IMR-90 (cell line): Measurements from ENCODE around the gene NPEPL1. TPM values are rescaled to one million over a fixed set of nuclear protein-coding genes. Genes with fewer than 3 reads are reported as not detected.

Experiments used
- ATAC-seq: fragments of 200-7000 bp; cut with Tn5 transposase; 2 replicates; pipeline ENCODE4 v1.9.1; 2020; ENCODE audit warnings: low read depth, mild to moderate bottlenecking, moderate library complexity
- BruUV-seq: library from RNA; stranded (reverse); fragments of 400-500 nt; replicated peaks from 2 replicates; lab custom pipeline; 2021; lab: Mats Ljungman, UMichigan
- CTCF ChIA-PET: fragments of 300-600 bp; formaldehyde crosslinking; extraction: SDS; loops from one replicate; lab custom pipeline; 2021; ENCODE audit warnings: antibody characterized with exemption; lab: Yijun Ruan, JAX
- POLR2A ChIA-PET: fragments of 300-600 bp; sonication (Branson Sonifier 250); formaldehyde crosslinking; loops from one replicate; lab custom pipeline; 2022; ENCODE audit warnings: antibody characterized with exemption; ENCODE audit not compliant: unreplicated experiment; lab: Charles Lee
- DNase-seq: peaks from one replicate; pipeline ENCODE4 v3.0.0; 2013
- H2AFZ ChIP-seq: replicated peaks from 2 replicates; pipeline ENCODE3; 2013; ENCODE audit warnings: low read length, mild to moderate bottlenecking; ENCODE audit not compliant: poor library complexity
- H2AK5ac ChIP-seq: 2 replicates; pipeline ENCODE4 v1.6.1; 2013; ENCODE audit warnings: low read depth, low read length, inconsistent platforms
- H2AK9ac ChIP-seq: replicated peaks from 2 replicates; pipeline ENCODE3; 2013; ENCODE audit warnings: mild to moderate bottlenecking, low read depth, low read length, moderate library complexity; ENCODE audit not compliant: poor library complexity
- H2BK120ac ChIP-seq: 2 replicates; pipeline ENCODE4 v1.6.1; 2013; ENCODE audit warnings: low read depth, low read length, inconsistent platforms
- H2BK15ac ChIP-seq: 3 replicates; pipeline ENCODE4 v1.6.1; 2013; ENCODE audit warnings: low read depth, low read length, inconsistent platforms
- H2BK20ac ChIP-seq: 2 replicates; pipeline ENCODE4 v1.6.1; 2013; ENCODE audit warnings: low read depth, mild to moderate bottlenecking, inconsistent platforms, low read length, moderate library complexity
- H2BK5ac ChIP-seq: 2 replicates; pipeline ENCODE4 v1.6.1; 2013; ENCODE audit warnings: mild to moderate bottlenecking, low read depth, low read length, inconsistent platforms; ENCODE audit not compliant: poor library complexity, severe bottlenecking
- H3K14ac ChIP-seq: replicated peaks from 2 replicates; pipeline ENCODE4 v1.6.1; 2013; ENCODE audit warnings: low read depth, low read length, inconsistent platforms
- H3K18ac ChIP-seq: 2 replicates; pipeline ENCODE4 v1.6.1; 2013; ENCODE audit warnings: low read depth, low read length, control low read depth
- H3K23ac ChIP-seq: 2 replicates; pipeline ENCODE4 v1.6.1; 2013; ENCODE audit warnings: low read depth, low read length, inconsistent platforms
- H3K27ac ChIP-seq: 2 replicates; pipeline ENCODE4 v1.5.1; 2013; ENCODE audit warnings: mild to moderate bottlenecking, control low read depth, low read length; ENCODE audit not compliant: insufficient read depth
- H3K27me3 ChIP-seq: 2 replicates; pipeline ENCODE4 v1.6.1; 2013; ENCODE audit warnings: low read length; ENCODE audit not compliant: control insufficient read depth, insufficient read depth
- H3K36me3 ChIP-seq: 2 replicates; pipeline ENCODE4 v1.6.1; 2013; ENCODE audit warnings: low read length, mixed read lengths; ENCODE audit not compliant: control insufficient read depth, insufficient read depth
- H3K4ac ChIP-seq: 2 replicates; pipeline ENCODE4 v1.6.1; 2013; ENCODE audit warnings: low read depth, low read length, inconsistent platforms
- H3K4me1 ChIP-seq: 2 replicates; pipeline ENCODE4 v1.6.1; 2013; ENCODE audit warnings: low read length, mixed read lengths; ENCODE audit not compliant: control insufficient read depth, insufficient read depth
- H3K4me2 ChIP-seq: 2 replicates; pipeline ENCODE4 v1.6.1; 2013; ENCODE audit warnings: low read depth, mild to moderate bottlenecking, control low read depth, low read length, moderate library complexity
- H3K4me3 ChIP-seq: 2 replicates; pipeline ENCODE4 v1.5.1; 2013; ENCODE audit warnings: low read depth, mild to moderate bottlenecking, control low read depth, low read length, moderate library complexity; ENCODE audit not compliant: insufficient read depth
- H3K56ac ChIP-seq: 2 replicates; pipeline ENCODE4 v1.6.1; 2013; ENCODE audit warnings: low read length, inconsistent platforms; ENCODE audit not compliant: insufficient read depth; ENCODE audit errors: extremely low read depth
- H3K79me1 ChIP-seq, 2 experiments: 2 replicates each; pipeline ENCODE4 v1.6.1; 2013; ENCODE audit warnings: low read length in 2 of 2, inconsistent platforms in 1 of 2, low read depth in 1 of 2
- H3K9ac ChIP-seq: 2 replicates; pipeline ENCODE4 v1.6.1; 2013; ENCODE audit warnings: low read depth, low read length, control low read depth
- H3K9me1 ChIP-seq: 2 replicates; pipeline ENCODE4 v1.6.1; 2013; ENCODE audit warnings: low read length, inconsistent platforms; ENCODE audit not compliant: insufficient read depth
- H3K9me3 ChIP-seq: 2 replicates; pipeline ENCODE4 v1.6.1; 2013; ENCODE audit warnings: low read length; ENCODE audit not compliant: control insufficient read depth, insufficient read depth
- H4K20me1 ChIP-seq: 2 replicates; pipeline ENCODE4 v1.6.1; 2013; ENCODE audit warnings: low read length, inconsistent platforms; ENCODE audit not compliant: insufficient read depth
- H4K5ac ChIP-seq: 2 replicates; pipeline ENCODE4 v1.6.1; 2013; ENCODE audit warnings: mild to moderate bottlenecking, low read depth, low read length, control low read depth
- H4K8ac ChIP-seq, 2 experiments: 2 replicates each; pipeline ENCODE4 v1.6.1; 2013; ENCODE audit warnings: low read depth in 2 of 2, low read length in 2 of 2, control low read depth in 1 of 2, inconsistent platforms in 1 of 2
- H4K91ac ChIP-seq: 2 replicates; pipeline ENCODE4 v1.6.1; 2013; ENCODE audit warnings: low read depth, low read length, inconsistent platforms; ENCODE audit not compliant: insufficient read depth
- BHLHE40 ChIP-seq: fragments of 150-350 bp; IDR thresholded peaks from 2 replicates; pipeline ENCODE4 v1.6.1; 2016; ENCODE audit warnings: mild to moderate bottlenecking, low read depth, low read length
- CEBPB ChIP-seq: IDR thresholded peaks from 2 replicates; pipeline ENCODE4 v1.6.1; 2012; ENCODE audit warnings: low read depth, low read length, improper control_type of control experiment
- CHD1 ChIP-seq: IDR thresholded peaks from 2 replicates; pipeline ENCODE4 v1.6.1; 2012; ENCODE audit warnings: low read depth, low read length, improper control_type of control experiment
- CTCF ChIP-seq: conservative IDR thresholded peaks from 2 replicates; pipeline ENCODE4 v1.5.1; 2012; ENCODE audit warnings: mild to moderate bottlenecking, low read depth, low read length, improper control_type of control experiment
- ELK1 ChIP-seq: fragments of 150-350 bp; IDR thresholded peaks from 2 replicates; pipeline ENCODE4 v1.6.1; 2016; ENCODE audit warnings: low read depth, mild to moderate bottlenecking, low read length, moderate library complexity, borderline replicate concordance
- FOS ChIP-seq: fragments of 150-350 bp; IDR thresholded peaks from 2 replicates; pipeline ENCODE4 v1.6.1; 2016; ENCODE audit warnings: low read depth, low read length
- MAFK ChIP-seq: IDR thresholded peaks from 2 replicates; pipeline ENCODE4 v1.6.1; 2012; ENCODE audit warnings: low read depth, low read length, improper control_type of control experiment
- MAZ ChIP-seq: IDR thresholded peaks from 2 replicates; pipeline ENCODE4 v1.6.1; 2012; ENCODE audit warnings: low read depth, mild to moderate bottlenecking, low read length, improper control_type of control experiment, moderate library complexity, borderline replicate concordance
- MXI1 ChIP-seq: IDR thresholded peaks from 2 replicates; pipeline ENCODE4 v1.6.1; 2012; ENCODE audit warnings: low read depth, mild to moderate bottlenecking, low read length, moderate library complexity, borderline replicate concordance
- NFE2L2 ChIP-seq: fragments of 150-350 bp; IDR thresholded peaks from 2 replicates; pipeline ENCODE4 v1.6.1; 2016; ENCODE audit warnings: low read depth, mild to moderate bottlenecking, low read length
- POLR2A ChIP-seq: IDR thresholded peaks from 2 replicates; pipeline ENCODE4 v1.6.1; 2012; ENCODE audit warnings: mild to moderate bottlenecking, low read depth, low read length
- RCOR1 ChIP-seq: IDR thresholded peaks from 2 replicates; pipeline ENCODE4 v1.6.1; 2012; ENCODE audit warnings: mild to moderate bottlenecking, low read length, improper control_type of control experiment; ENCODE audit not compliant: insufficient replicate concordance
- RFX5 ChIP-seq: IDR thresholded peaks from 2 replicates; pipeline ENCODE4 v1.8.0; 2012; ENCODE audit warnings: low read depth, mild to moderate bottlenecking, low read length, moderate library complexity
- SMC3 ChIP-seq: fragments of 150-350 bp; IDR thresholded peaks from 2 replicates; pipeline ENCODE4 v1.6.1; 2016; ENCODE audit warnings: low read depth, mild to moderate bottlenecking, antibody characterized with exemption, low read length, moderate library complexity
- WGBS, 2 experiments: methylation state at CpG; one replicate each; pipeline versions ENCODE4 v1.1.5 to v1.1.7; 2013; ENCODE audit warnings: missing lambda C conversion rate in 2 of 2; ENCODE audit not compliant: insufficient read length in 1 of 2; ENCODE audit errors: extremely low coverage in 2 of 2; 5-methylcytosine and 5-hydroxymethylcytosine counted together
- dilution Hi-C: fragments of 300-500 bp; cut with HindIII; formaldehyde crosslinking; loops from one replicate; pipeline ENCODE4 v1.14.3; 2018; ENCODE audit warnings: low sequenced_read_pairs; ENCODE audit not compliant: unreplicated experiment
- in situ Hi-C: fragments of 300-500 bp; cut with MboI; formaldehyde crosslinking; loops from 3 replicates; pipeline ENCODE4 v1.14.3; 2019; ENCODE audit warnings: low sequenced_read_pairs, inconsistent platforms, mixed read lengths
- intact Hi-C: fragments of 100-400 bp; cut with micrococcal nuclease; formaldehyde crosslinking; loops from 2 replicates; pipeline ENCODE4 v1.10.0; 2022
- polyA plus RNA-seq, 3 experiments: library from polyadenylated mRNA; depleted of rRNA; stranded (reverse); fragments of >200 nt; gene quantifications; 2 replicates each; pipeline ENCODE4 v1.2.3, GENCODE V29; 2012; ENCODE audit warnings: low replicate concordance in 1 of 3
- total RNA-seq: library from RNA; depleted of rRNA; stranded (reverse); fragments of >200 nt; gene quantifications from 2 replicates; pipeline ENCODE4 v1.2.3, GENCODE V29; 2012
- TF ChIP-seq, protein P1 (sequence below): fragments of 150-350 bp; IDR thresholded peaks from 2 replicates; pipeline ENCODE4 v1.6.1; 2017; ENCODE audit warnings: mild to moderate bottlenecking, antibody characterized with exemption, low read length, low read depth

The NPEPL1 gene
- total and polyA plus RNA-seq, 2 of the 4 experiments (the other 2 are of a cell fraction), result 6.3 to 10.4 TPM

GRCh38 chr20:58697867-58698703 is 5.5 kb downstream of the NPEPL1 start:
- BruUV-seq, result no TSS peak
- ChIA-PET POLR2A (no interaction called here), CTCF (no interaction called here)
- Histone ChIP-seq H4K8ac (no peak overlapping the region), H3K27ac (no peak overlapping the region), H3K9me1 (peaks cover 10% of the 10 kb centered on the region), H4K5ac (no peak overlapping the region), H3K9me3 (no peaks in the 10 kb centered on the region), H4K20me1 (no peaks in the 10 kb centered on the region), H2BK5ac (no peak overlapping the region), H3K9ac (no peak overlapping the region), H4K91ac (no peak overlapping the region), H3K23ac (no peak overlapping the region), H2AK9ac (peak overlapping the region; percentile 0), H2AK5ac (no peak overlapping the region), H3K4ac (no peak overlapping the region), H3K36me3 (peaks cover 34% of the 10 kb centered on the region), H2AFZ (no peak overlapping the region), H3K18ac (no peak overlapping the region), H3K79me1 (peaks cover 6 to 21% of the 10 kb centered on the region in 2 experiments; a peak in 2 of 4 replicates), H2BK15ac (no peak overlapping the region), H3K56ac (no peak overlapping the region), H3K4me2 (no peak overlapping the region), H3K14ac (no peak overlapping the region), H3K4me3 (no peak overlapping the region), H2BK120ac (no peak overlapping the region), H3K27me3 (no peaks in the 10 kb centered on the region), H3K4me1 (peaks cover 14% of the 10 kb centered on the region), H2BK20ac (no peak overlapping the region)
- 94% methylated on average over 8 of the region's 15 CpGs; no CpG with 5 or more reads in 1 of the 2 experiments for WGBS, 2 experiments
- no peak for DNase-seq
- no peak for ATAC-seq
- in situ Hi-C loops (no loop called here), dilution Hi-C loops (no loop called here), intact Hi-C loops (no loop called here)
- no peak for TF ChIP-seq MAZ
- TF ChIP-seq NFE2L2, result no peak
- TF ChIP-seq MXI1, result no peak
- TF ChIP-seq BHLHE40, result no peak
- TF ChIP-seq RFX5, result no peak
- no peak for TF ChIP-seq SMC3
- no peak for TF ChIP-seq CEBPB
- TF ChIP-seq, protein P1, sequence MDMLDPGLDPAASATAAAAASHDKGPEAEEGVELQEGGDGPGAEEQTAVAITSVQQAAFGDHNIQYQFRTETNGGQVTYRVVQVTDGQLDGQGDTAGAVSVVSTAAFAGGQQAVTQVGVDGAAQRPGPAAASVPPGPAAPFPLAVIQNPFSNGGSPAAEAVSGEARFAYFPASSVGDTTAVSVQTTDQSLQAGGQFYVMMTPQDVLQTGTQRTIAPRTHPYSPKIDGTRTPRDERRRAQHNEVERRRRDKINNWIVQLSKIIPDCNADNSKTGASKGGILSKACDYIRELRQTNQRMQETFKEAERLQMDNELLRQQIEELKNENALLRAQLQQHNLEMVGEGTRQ, result no peak
- no peak for TF ChIP-seq MAFK
- TF ChIP-seq CHD1, result no peak
- no peak for TF ChIP-seq CTCF
- TF ChIP-seq ELK1, result no peak
- TF ChIP-seq RCOR1, result no peak
- no peak for TF ChIP-seq FOS
- no peak for TF ChIP-seq POLR2A
